HCT116 (cell line): ENCODE measurements around the gene RNF150. TPM values are rescaled to one million over a fixed set of nuclear protein-coding genes. Genes with fewer than 3 reads are reported as not detected.

Source experiments
- ATAC-seq: fragments of 200-7000 bp; cut with Tn5 transposase; 2 replicates; pipeline ENCODE4 v1.9.1; 2020; ENCODE audit warnings: mild to moderate bottlenecking, moderate library complexity
- BruUV-seq: library from RNA; stranded (reverse); fragments of 400-500 nt; replicated peaks from 2 replicates; lab custom pipeline; 2021; lab: Mats Ljungman, UMichigan
- CTCF ChIA-PET: fragments of 300-600 bp; sonication (Branson Sonifier 250); formaldehyde crosslinking; loops from one replicate; lab custom pipeline; 2021; ENCODE audit warnings: antibody characterized with exemption; lab: Charles Lee
- POLR2A ChIA-PET: fragments of 300-600, 350-600 bp; sonication (Branson Sonifier 250); formaldehyde crosslinking; loops from one replicate; lab custom pipeline; 2021; ENCODE audit warnings: antibody characterized with exemption; lab: Charles Lee
- RAD21 ChIA-PET, 2 experiments: fragments of 300-600 bp; sonication (Branson Sonifier 250); formaldehyde crosslinking; loops; one replicate each; lab custom pipeline; 2023; ENCODE audit warnings: low total read pairs in 2 of 2; ENCODE audit not compliant: uncharacterized antibody in 2 of 2, unreplicated experiment in 2 of 2, low non-redundant PET in 1 of 2; lab: Charles Lee
- DNase-seq: peaks from one replicate; pipeline ENCODE4 v3.0.0-alpha.2; 2010; ENCODE audit warnings: low read depth, low spot score
- H2AFZ ChIP-seq: fragments of 200-600 bp; shearing (Covaris generic), sonication (generic); 2 replicates; pipeline ENCODE4 v1.6.1; 2017; ENCODE audit warnings: low read depth, mixed run types, mixed read lengths, antibody characterized with exemption, low read length; ENCODE audit not compliant: poor library complexity, severe bottlenecking
- H3K27ac ChIP-seq: 2 replicates; pipeline ENCODE4 v1.5.1; 2012; ENCODE audit warnings: low read depth, low read length
- H3K27me3 ChIP-seq: fragments of 200-600 bp; sonication (generic); 2 replicates; pipeline ENCODE4 v1.6.1; 2016; ENCODE audit warnings: mixed run types, low read length, mixed read lengths; ENCODE audit not compliant: insufficient read depth
- H3K36me3 ChIP-seq, 2 experiments: fragments of 200-500 bp in 1 of 2; fragments of 200-600 bp in 1 of 2; sonication (Bioruptor generic) in 1 of 2; sonication (generic) in 1 of 2; 2 replicates each; pipeline versions ENCODE4 v1.5.1 to v1.6.1; 2014 to 2016; ENCODE audit warnings: low read length in 2 of 2, inconsistent platforms in 1 of 2, mixed read lengths in 1 of 2, mixed run types in 1 of 2; ENCODE audit not compliant: insufficient read depth in 2 of 2, control insufficient read depth in 1 of 2
- H3K4me1 ChIP-seq, 2 experiments: fragments of 200-600 bp in 1 of 2; sonication (generic) in 1 of 2; 2 replicates each; pipeline versions ENCODE4 v1.5.1 to v1.6.1; 2012 to 2017; ENCODE audit warnings: low read length in 2 of 2, inconsistent platforms in 1 of 2, mild to moderate bottlenecking in 1 of 2, mixed read lengths in 1 of 2, mixed run types in 1 of 2, moderate library complexity in 1 of 2; ENCODE audit not compliant: insufficient read depth in 2 of 2, control insufficient read depth in 1 of 2
- H3K4me2 ChIP-seq: fragments of 200-600 bp; sonication (generic); 2 replicates; pipeline ENCODE4 v1.6.1; 2017; ENCODE audit warnings: mixed run types, low read length, mixed read lengths
- H3K4me3 ChIP-seq, 2 experiments: fragments of 200-600 bp in 1 of 2; sonication (generic) in 1 of 2; replicated peaks in 1 of 2; 2 replicates each; pipeline ENCODE4 v1.5.1; 2011 to 2016; ENCODE audit warnings: low read length in 2 of 2, control low read depth in 1 of 2, low read depth in 1 of 2, mild to moderate bottlenecking in 1 of 2, mixed read lengths in 1 of 2, mixed run types in 1 of 2
- H3K79me2 ChIP-seq: fragments of 200-600 bp; sonication (generic); 2 replicates; pipeline ENCODE4 v1.6.1; 2017; ENCODE audit warnings: mild to moderate bottlenecking, mixed run types, low read length, moderate library complexity, mixed read lengths; ENCODE audit not compliant: insufficient read depth
- H3K9ac ChIP-seq: fragments of 200-600 bp; sonication (generic); 2 replicates; pipeline ENCODE4 v1.6.1; 2016; ENCODE audit warnings: low read length, mixed read lengths
- H3K9me2 ChIP-seq: fragments of 200-600 bp; sonication (generic), shearing (Covaris generic); 2 replicates; pipeline ENCODE4 v1.6.1; 2017; ENCODE audit warnings: mixed run types, mild to moderate bottlenecking, moderate library complexity; ENCODE audit not compliant: insufficient read depth
- H3K9me3 ChIP-seq, 2 experiments: fragments of 200-500 bp in 1 of 2; fragments of 200-600 bp in 1 of 2; sonication (Bioruptor generic) in 1 of 2; sonication (generic) in 1 of 2; 2 replicates each; pipeline ENCODE4 v1.6.1; 2014 to 2017; ENCODE audit warnings: low read length in 2 of 2, mixed read lengths in 2 of 2, inconsistent platforms in 1 of 2, low read depth in 1 of 2, mild to moderate bottlenecking in 1 of 2, mixed run types in 1 of 2, moderate library complexity in 1 of 2; ENCODE audit not compliant: control insufficient read depth in 1 of 2, insufficient read depth in 1 of 2
- H4K20me1 ChIP-seq: fragments of 200-600 bp; sonication (generic), shearing (Covaris generic); 2 replicates; pipeline ENCODE4 v1.6.1; 2017; ENCODE audit warnings: mixed run types, mild to moderate bottlenecking, moderate library complexity; ENCODE audit not compliant: insufficient read depth
- ATF3 ChIP-seq: IDR thresholded peaks from 2 replicates; pipeline ENCODE4 v1.6.1; 2012
- CBX3 ChIP-seq: IDR thresholded peaks from 2 replicates; pipeline ENCODE4 v1.6.1; 2012; ENCODE audit warnings: low read depth
- EGR1 ChIP-seq: IDR thresholded peaks from 2 replicates; pipeline ENCODE4 v1.6.1; 2012; ENCODE audit warnings: low read depth
- MAX ChIP-seq: IDR thresholded peaks from 2 replicates; pipeline ENCODE4 v1.6.1; 2012
- POLR2A ChIP-seq: IDR thresholded peaks from 2 replicates; pipeline ENCODE4 v1.7.0; 2011; ENCODE audit warnings: borderline replicate concordance; ENCODE audit not compliant: insufficient read depth, insufficient read length; ENCODE audit errors: extremely low read depth
- RAD21 ChIP-seq: IDR thresholded peaks from 2 replicates; pipeline ENCODE4 v1.6.1; 2012; ENCODE audit warnings: low read depth, mild to moderate bottlenecking
- SIN3A ChIP-seq: IDR thresholded peaks from 2 replicates; pipeline ENCODE4 v1.6.1; 2012; ENCODE audit warnings: low read depth
- TCF7L2 ChIP-seq: IDR thresholded peaks from 2 replicates; pipeline ENCODE4 v1.7.0; 2011; ENCODE audit warnings: borderline replicate concordance, inconsistent platforms; ENCODE audit not compliant: insufficient read depth, insufficient read length; ENCODE audit errors: extremely low read depth
- YY1 ChIP-seq: IDR thresholded peaks from 2 replicates; pipeline ENCODE4 v1.6.1; 2011; ENCODE audit warnings: low read length, low read depth, moderate library complexity, mild to moderate bottlenecking; ENCODE audit not compliant: insufficient replicate concordance; ENCODE audit errors: extremely low read depth
- ZBTB33 ChIP-seq: IDR thresholded peaks from 2 replicates; pipeline ENCODE4 v1.6.1; 2011; ENCODE audit warnings: mild to moderate bottlenecking, low read length, moderate library complexity; ENCODE audit not compliant: insufficient replicate concordance; ENCODE audit errors: extremely low read depth
- intact Hi-C: fragments of 100-400 bp; cut with micrococcal nuclease; formaldehyde crosslinking; loops from 2 replicates; pipeline ENCODE4 v1.10.0; 2022
- total RNA-seq: library from RNA; stranded (reverse); gene quantifications from one replicate; pipeline ENCODE4 v1.2.1, GENCODE V29; 2021; ENCODE audit not compliant: unreplicated experiment
- TF ChIP-seq, protein P1 (sequence below), 3 experiments: fragments of 200-600 bp in 1 of 3; sonication (generic) in 1 of 3; IDR thresholded peaks in 2 of 3; conservative IDR thresholded peaks in 1 of 3; 2 replicates each; pipeline ENCODE4 v1.5.1; 2012 to 2017; ENCODE audit warnings: low read depth in 2 of 3, low read length in 2 of 3, antibody characterized with exemption in 1 of 3, borderline replicate concordance in 1 of 3, control low read depth in 1 of 3, mild to moderate bottlenecking in 1 of 3, mixed read lengths in 1 of 3, mixed run types in 1 of 3, moderate library complexity in 1 of 3; ENCODE audit not compliant: insufficient read depth in 1 of 3
- TF ChIP-seq, protein P2 (sequence below): IDR thresholded peaks from 2 replicates; pipeline ENCODE4 v1.6.1; 2012; ENCODE audit warnings: low read depth

RNF150 gene
- total RNA-seq, 1 experiment from 2014 or later = 0.07 TPM

- no peak for ATAC-seq
- no peaks in the 10 kb centered on the region for H4K20me1 ChIP-seq
- DNase-seq = no peak
- POLR2A ChIA-PET = no interaction called here
- intact Hi-C loops = no loop called here
- H3K9ac ChIP-seq = no peak overlapping the region
- no peaks in the 10 kb centered on the region for H3K27me3 ChIP-seq
- BruUV-seq = no TSS peak
- H3K9me2 ChIP-seq = no peaks in the 10 kb centered on the region
- no peaks in the 10 kb centered on the region for H3K79me2 ChIP-seq
- H3K4me1 ChIP-seq = no peaks in the 10 kb centered on the region
- RAD21 ChIA-PET = no interaction called here
- CTCF ChIA-PET = no interaction called here
- no peak overlapping the region for H3K4me2 ChIP-seq
- H3K27ac ChIP-seq = no peak overlapping the region
- TF ChIP-seq TCF7L2 (no peak), RAD21 (no peak), ATF3 (no peak), YY1 (no peak), EGR1 (no peak), MAX (no peak), ZBTB33 (no peak), POLR2A (no peak), CBX3 (no peak), SIN3A (no peak)
- TF ChIP-seq, protein P1, sequence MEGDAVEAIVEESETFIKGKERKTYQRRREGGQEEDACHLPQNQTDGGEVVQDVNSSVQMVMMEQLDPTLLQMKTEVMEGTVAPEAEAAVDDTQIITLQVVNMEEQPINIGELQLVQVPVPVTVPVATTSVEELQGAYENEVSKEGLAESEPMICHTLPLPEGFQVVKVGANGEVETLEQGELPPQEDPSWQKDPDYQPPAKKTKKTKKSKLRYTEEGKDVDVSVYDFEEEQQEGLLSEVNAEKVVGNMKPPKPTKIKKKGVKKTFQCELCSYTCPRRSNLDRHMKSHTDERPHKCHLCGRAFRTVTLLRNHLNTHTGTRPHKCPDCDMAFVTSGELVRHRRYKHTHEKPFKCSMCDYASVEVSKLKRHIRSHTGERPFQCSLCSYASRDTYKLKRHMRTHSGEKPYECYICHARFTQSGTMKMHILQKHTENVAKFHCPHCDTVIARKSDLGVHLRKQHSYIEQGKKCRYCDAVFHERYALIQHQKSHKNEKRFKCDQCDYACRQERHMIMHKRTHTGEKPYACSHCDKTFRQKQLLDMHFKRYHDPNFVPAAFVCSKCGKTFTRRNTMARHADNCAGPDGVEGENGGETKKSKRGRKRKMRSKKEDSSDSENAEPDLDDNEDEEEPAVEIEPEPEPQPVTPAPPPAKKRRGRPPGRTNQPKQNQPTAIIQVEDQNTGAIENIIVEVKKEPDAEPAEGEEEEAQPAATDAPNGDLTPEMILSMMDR (IDR thresholded peaks at IDR 0.05 in 2 of 3, conservative IDR thresholded peaks at IDR 0.05 in 1 of 3; ENCODE audit: borderline replicate concordance in 1 of 3, insufficient read depth in 1 of 3, low read depth in 2 of 3, low read length in 2 of 3) = no peak
- TF ChIP-seq, protein P2, sequence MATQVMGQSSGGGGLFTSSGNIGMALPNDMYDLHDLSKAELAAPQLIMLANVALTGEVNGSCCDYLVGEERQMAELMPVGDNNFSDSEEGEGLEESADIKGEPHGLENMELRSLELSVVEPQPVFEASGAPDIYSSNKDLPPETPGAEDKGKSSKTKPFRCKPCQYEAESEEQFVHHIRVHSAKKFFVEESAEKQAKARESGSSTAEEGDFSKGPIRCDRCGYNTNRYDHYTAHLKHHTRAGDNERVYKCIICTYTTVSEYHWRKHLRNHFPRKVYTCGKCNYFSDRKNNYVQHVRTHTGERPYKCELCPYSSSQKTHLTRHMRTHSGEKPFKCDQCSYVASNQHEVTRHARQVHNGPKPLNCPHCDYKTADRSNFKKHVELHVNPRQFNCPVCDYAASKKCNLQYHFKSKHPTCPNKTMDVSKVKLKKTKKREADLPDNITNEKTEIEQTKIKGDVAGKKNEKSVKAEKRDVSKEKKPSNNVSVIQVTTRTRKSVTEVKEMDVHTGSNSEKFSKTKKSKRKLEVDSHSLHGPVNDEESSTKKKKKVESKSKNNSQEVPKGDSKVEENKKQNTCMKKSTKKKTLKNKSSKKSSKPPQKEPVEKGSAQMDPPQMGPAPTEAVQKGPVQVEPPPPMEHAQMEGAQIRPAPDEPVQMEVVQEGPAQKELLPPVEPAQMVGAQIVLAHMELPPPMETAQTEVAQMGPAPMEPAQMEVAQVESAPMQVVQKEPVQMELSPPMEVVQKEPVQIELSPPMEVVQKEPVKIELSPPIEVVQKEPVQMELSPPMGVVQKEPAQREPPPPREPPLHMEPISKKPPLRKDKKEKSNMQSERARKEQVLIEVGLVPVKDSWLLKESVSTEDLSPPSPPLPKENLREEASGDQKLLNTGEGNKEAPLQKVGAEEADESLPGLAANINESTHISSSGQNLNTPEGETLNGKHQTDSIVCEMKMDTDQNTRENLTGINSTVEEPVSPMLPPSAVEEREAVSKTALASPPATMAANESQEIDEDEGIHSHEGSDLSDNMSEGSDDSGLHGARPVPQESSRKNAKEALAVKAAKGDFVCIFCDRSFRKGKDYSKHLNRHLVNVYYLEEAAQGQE = no peak
- H3K36me3 ChIP-seq = no peaks in the 10 kb centered on the region
- H2AFZ ChIP-seq = no peak overlapping the region
- no peaks in the 10 kb centered on the region for H3K9me3 ChIP-seq
- no peak overlapping the region for H3K4me3 ChIP-seq
These were observed 97.3 kb downstream of the RNF150 start for GRCh38 chr4:141035920-141036319.
